NB4 (cell line): ENCODE results near the gene ZNF276.

Experiments used
- TF ChIP-seq, protein P1 (sequence below): IDR thresholded peaks from one replicate; pipeline ENCODE4 v1.5.1; 2012; ENCODE audit warnings: low read depth, low read length
- TF ChIP-seq, protein P2 (sequence below): IDR thresholded peaks from 2 replicates; pipeline ENCODE4 v1.6.1; 2011; ENCODE audit warnings: low read depth, low read length

DNA sequence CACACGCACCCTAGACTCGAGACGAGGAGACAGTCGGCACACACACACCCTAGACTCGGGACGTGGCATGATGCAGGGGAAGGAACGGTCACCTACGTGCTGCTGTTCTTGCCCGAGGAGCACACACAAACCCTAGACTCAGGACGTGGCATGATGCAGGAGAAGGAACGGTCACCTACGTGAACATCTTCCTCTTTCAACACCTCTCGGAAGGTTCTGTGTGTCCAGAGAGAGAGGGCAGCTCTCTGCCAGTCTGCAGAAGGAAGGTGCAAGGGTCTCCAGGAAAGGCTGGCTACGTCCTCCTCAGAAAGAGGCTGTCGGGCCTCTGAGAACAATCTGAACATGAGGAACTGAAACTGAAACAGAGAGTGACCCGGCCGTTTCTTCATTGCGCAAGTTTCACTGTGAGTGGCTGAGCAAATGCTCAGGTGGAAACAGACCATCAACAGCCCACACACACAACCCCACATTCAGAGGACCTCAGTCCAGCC is 43.4 kb downstream of the ZNF276 start:
- TF ChIP-seq, protein P1, sequence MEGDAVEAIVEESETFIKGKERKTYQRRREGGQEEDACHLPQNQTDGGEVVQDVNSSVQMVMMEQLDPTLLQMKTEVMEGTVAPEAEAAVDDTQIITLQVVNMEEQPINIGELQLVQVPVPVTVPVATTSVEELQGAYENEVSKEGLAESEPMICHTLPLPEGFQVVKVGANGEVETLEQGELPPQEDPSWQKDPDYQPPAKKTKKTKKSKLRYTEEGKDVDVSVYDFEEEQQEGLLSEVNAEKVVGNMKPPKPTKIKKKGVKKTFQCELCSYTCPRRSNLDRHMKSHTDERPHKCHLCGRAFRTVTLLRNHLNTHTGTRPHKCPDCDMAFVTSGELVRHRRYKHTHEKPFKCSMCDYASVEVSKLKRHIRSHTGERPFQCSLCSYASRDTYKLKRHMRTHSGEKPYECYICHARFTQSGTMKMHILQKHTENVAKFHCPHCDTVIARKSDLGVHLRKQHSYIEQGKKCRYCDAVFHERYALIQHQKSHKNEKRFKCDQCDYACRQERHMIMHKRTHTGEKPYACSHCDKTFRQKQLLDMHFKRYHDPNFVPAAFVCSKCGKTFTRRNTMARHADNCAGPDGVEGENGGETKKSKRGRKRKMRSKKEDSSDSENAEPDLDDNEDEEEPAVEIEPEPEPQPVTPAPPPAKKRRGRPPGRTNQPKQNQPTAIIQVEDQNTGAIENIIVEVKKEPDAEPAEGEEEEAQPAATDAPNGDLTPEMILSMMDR = no peak
- TF ChIP-seq, protein P2, sequence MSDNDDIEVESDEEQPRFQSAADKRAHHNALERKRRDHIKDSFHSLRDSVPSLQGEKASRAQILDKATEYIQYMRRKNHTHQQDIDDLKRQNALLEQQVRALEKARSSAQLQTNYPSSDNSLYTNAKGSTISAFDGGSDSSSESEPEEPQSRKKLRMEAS = peak; percentile 80
